Measurements from ENCODE around the gene NKD1. TPM values are rescaled to one million over a fixed set of nuclear protein-coding genes. Genes with fewer than 3 reads are reported as not detected.

The NKD1 gene
- total and polyA plus RNA-seq, 2 donors (not counting 1 experiment from before 2014, with no cell fraction given), result 0.16 to 1.9 TPM

- H3K4me2 ChIP-seq (replicated peaks; ENCODE audit: low read depth, low read length, poor library complexity, severe bottlenecking), result no peak overlapping the region
- intact Hi-C loops (cut with micrococcal nuclease), result no loop called here
- CTCF ChIA-PET, result interaction anchor here (2.1 to 12.4 kb wide), 4 partner anchors 10 to 129 kb away, joined by 5 to 154 read pairs (median 26); no protein-coding TSS in a partner anchor
- peaks cover 2% of the 10 kb centered on the region for H3K9me3 Mint-ChIP-seq (ENCODE audit: insufficient read depth)
- H3K27ac ChIP-seq (ENCODE audit: low read length in 2 of 2), result peak overlapping the region in 1 of 2 donors; percentile 95
- no peaks in the 10 kb centered on the region for H3K27me3 Mint-ChIP-seq
- ATAC-seq (ENCODE audit: low read depth) (no peak), DNase-seq (no peak)
- H3K27me3 ChIP-seq (replicated peaks in 1 of 4; ENCODE audit: control extremely low read depth in 1 of 4, control insufficient read depth in 3 of 4, insufficient read depth in 4 of 4, low read length in 3 of 4), result no peaks in the 10 kb centered on the region
- peaks cover 33% of the 10 kb centered on the region for H3K4me1 Mint-ChIP-seq
- TF ChIP-seq CTCF (IDR thresholded peaks at IDR 0.05) (no peak), EZH2 (IDR thresholded peaks at IDR 0.05; ENCODE audit: borderline replicate concordance, insufficient read depth, low read depth, low read length, poor library complexity, severe bottlenecking) (no peak)
- peaks cover 59% of the 10 kb centered on the region for H3K79me2 ChIP-seq (ENCODE audit: control insufficient read depth, insufficient read depth, low read length)
- H3K9ac ChIP-seq (ENCODE audit: low read length), result no peak overlapping the region
- H3K27ac Mint-ChIP-seq, result no peak overlapping the region
- peaks cover 20% of the 10 kb centered on the region for H4K20me1 ChIP-seq (ENCODE audit: control insufficient read depth, insufficient read depth, low read length, poor library complexity, severe bottlenecking)
- H3K36me3 ChIP-seq (replicated peaks in 1 of 2; ENCODE audit: control extremely low read depth in 1 of 2, control insufficient read depth in 1 of 2, extremely low read depth in 1 of 2, insufficient read depth in 2 of 2, low read length in 1 of 2), result peaks cover 3 to 77% of the 10 kb centered on the region in 2 experiments
- H2AFZ ChIP-seq (ENCODE audit: insufficient read depth, low read depth, low read length, poor library complexity, severe bottlenecking), result no peak overlapping the region
- WGBS (ENCODE audit: insufficient coverage), result 96% methylated on average over 9 of the region's 9 CpGs
- H3K4me3 ChIP-seq (ENCODE audit: control extremely low read depth in 1 of 5, extremely low read depth in 1 of 5, insufficient read depth in 1 of 5, low read depth in 2 of 5, low read length in 4 of 5), result no peak overlapping the region
- POLR2A ChIA-PET, result no interaction called here
- peaks cover 31 to 33% of the 10 kb centered on the region in 2 donors for H3K4me1 ChIP-seq (ENCODE audit: control insufficient read depth in 2 of 2, insufficient read depth in 2 of 2, low read length in 2 of 2)
- no peak overlapping the region for H3K4me3 Mint-ChIP-seq
- peaks cover 2 to 28% (median 11%) of the 10 kb centered on the region in 3 donors for H3K9me3 ChIP-seq (ENCODE audit: control extremely low read depth in 1 of 3, control insufficient read depth in 2 of 3, insufficient read depth in 1 of 3, low read length in 2 of 3)
Measured at GRCh38 chr16:50676684-50677225, 128.6 kb downstream of the NKD1 start.

- DNase-seq (no peak), ATAC-seq (ENCODE audit: low read depth) (no peak)
- H3K4me3 Mint-ChIP-seq, result no peak overlapping the region
- Histone ChIP-seq H4K20me1 (ENCODE audit: control insufficient read depth, insufficient read depth, low read length, poor library complexity, severe bottlenecking) (peaks cover 20% of the 10 kb centered on the region), H3K4me2 (replicated peaks; ENCODE audit: low read depth, low read length, poor library complexity, severe bottlenecking) (no peak overlapping the region), H3K79me2 (ENCODE audit: control insufficient read depth, insufficient read depth, low read length) (peaks cover 56% of the 10 kb centered on the region), H3K4me3 (ENCODE audit: control extremely low read depth in 1 of 5, extremely low read depth in 1 of 5, insufficient read depth in 1 of 5, low read depth in 2 of 5, low read length in 4 of 5) (no peak overlapping the region), H3K9ac (ENCODE audit: low read length) (no peak overlapping the region), H3K27ac (ENCODE audit: low read length in 2 of 2) (peak overlapping the region in 1 of 2 donors; percentile 95), H3K36me3 (replicated peaks in 1 of 2; ENCODE audit: control extremely low read depth in 1 of 2, control insufficient read depth in 1 of 2, extremely low read depth in 1 of 2, insufficient read depth in 2 of 2, low read length in 1 of 2) (peaks cover 3 to 71% of the 10 kb centered on the region in 2 experiments), H2AFZ (ENCODE audit: insufficient read depth, low read depth, low read length, poor library complexity, severe bottlenecking) (no peak overlapping the region), H3K9me3 (ENCODE audit: control extremely low read depth in 1 of 3, control insufficient read depth in 2 of 3, insufficient read depth in 1 of 3, low read length in 2 of 3) (peaks cover 2 to 22% (median 5%) of the 10 kb centered on the region in 3 donors), H3K27me3 (replicated peaks in 1 of 4; ENCODE audit: control extremely low read depth in 1 of 4, control insufficient read depth in 3 of 4, insufficient read depth in 4 of 4, low read length in 3 of 4) (no peaks in the 10 kb centered on the region), H3K4me1 (ENCODE audit: control insufficient read depth in 2 of 2, insufficient read depth in 2 of 2, low read length in 2 of 2) (peaks cover 37 to 39% of the 10 kb centered on the region in 2 donors)
- TF ChIP-seq EZH2 (IDR thresholded peaks at IDR 0.05; ENCODE audit: borderline replicate concordance, insufficient read depth, low read depth, low read length, poor library complexity, severe bottlenecking) (no peak), CTCF (IDR thresholded peaks at IDR 0.05) (peak; percentile 49)
- ChIA-PET POLR2A (no interaction called here), CTCF (interaction anchor here (1.0 to 12.4 kb wide), 5 partner anchors 11 to 129 kb away, joined by 3 to 154 read pairs (median 9); no protein-coding TSS in a partner anchor)
- no peak overlapping the region for H3K27ac Mint-ChIP-seq
- intact Hi-C loops (cut with micrococcal nuclease), result no loop called here
- WGBS (ENCODE audit: insufficient coverage), result 96% methylated on average over 6 of the region's 7 CpGs
- peaks cover 38% of the 10 kb centered on the region for H3K4me1 Mint-ChIP-seq
- H3K9me3 Mint-ChIP-seq (ENCODE audit: insufficient read depth), result peaks cover 2% of the 10 kb centered on the region
- no peaks in the 10 kb centered on the region for H3K27me3 Mint-ChIP-seq
Measured at GRCh38 chr16:50677351-50677750, 129.2 kb downstream of the NKD1 start.
